HuH-7.5 (cell line): Measurements from ENCODE around the gene SH3GLB2.
A peak's percentile ranks its signal among the peaks of the same experiment; 100 is the strongest.

Experiments
- DNase-seq: peaks from one replicate; pipeline ENCODE4 v3.0.0; 2011; ENCODE audit warnings: low spot score

The SH3GLB2 gene

DNA sequence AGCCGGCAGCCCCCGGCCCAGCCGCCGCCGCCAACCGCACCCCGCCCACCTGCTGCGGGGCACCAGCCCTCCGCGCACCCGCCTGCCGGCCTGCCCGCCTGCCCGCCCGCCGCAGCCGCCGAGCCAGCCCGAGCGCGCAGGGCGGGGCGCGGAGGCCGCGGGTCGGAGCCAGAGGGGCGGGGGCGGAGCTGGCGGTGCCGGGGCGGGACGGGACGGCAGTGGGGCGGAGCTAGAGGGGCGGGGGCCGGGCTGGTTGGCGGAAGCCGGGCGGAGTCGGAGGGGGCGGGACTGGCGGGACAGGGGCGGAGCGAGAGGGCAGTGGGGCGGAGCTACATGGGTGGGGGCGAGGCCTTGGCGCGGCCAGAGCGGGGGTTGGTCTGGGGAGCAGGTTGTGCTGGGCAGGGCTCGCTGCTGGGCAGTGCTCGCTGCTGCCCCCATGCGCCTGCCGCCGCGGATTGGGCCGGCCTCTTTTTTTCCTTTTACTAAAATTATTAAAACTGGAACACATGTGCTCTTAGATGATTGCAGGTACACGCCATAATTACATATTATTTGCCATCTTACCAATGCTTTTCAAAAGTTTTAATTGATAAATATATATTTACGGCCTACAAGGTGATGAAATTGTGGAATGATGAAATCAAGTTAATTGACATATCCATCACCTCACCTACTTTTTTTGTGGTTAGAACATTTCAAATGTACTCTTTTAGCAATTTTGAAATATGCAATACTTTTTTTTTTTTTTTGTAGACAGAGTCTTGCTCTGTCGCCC lies at the start of gene SH3GLB2:
Gene SH3GLB2, minus strand, starts transcription at position 140 of the 775 bp plus-strand sequence. CDS start 177 bp downstream, outside the sequence.
- DNase-seq: peak; percentile 97

GRCh38 chr9:129077236-129077635 lies 49.1 kb upstream of the SH3GLB2 start:
- DNase-seq: no peak

GRCh38 chr9:129076640-129077037 lies 48.5 kb upstream of the SH3GLB2 start:
- no peak for DNase-seq

GRCh38 chr9:129075996-129076639 lies 48.0 kb upstream of the SH3GLB2 start:
- DNase-seq: no peak

- DNase-seq: no peak
These were observed 46.0 kb upstream of the SH3GLB2 start for GRCh38 chr9:129074106-129074505.

- no peak for DNase-seq
These were observed 45.3 kb upstream of the SH3GLB2 start for GRCh38 chr9:129073404-129073803.

DNA sequence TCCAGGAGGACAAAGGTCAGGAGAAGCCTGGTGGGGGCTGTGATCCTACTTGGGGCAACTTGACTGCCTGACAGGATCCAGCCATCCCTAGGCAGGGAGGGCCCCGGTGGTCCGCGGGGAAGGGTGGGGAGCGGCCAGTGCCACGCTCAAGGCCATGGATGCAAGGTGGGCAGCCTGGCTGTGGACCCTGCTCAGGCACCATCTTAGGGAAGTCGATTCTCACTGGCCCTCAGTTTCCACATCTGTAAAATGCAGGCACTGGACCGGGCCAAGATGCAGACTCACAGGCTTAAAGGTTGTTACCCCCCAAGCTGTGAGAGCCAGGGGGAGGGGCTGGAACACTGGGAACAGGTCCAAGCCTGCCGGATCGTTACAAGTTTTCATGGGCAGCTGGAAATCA lies 44.0 kb upstream of the SH3GLB2 start:
- no peak for DNase-seq

GRCh38 chr9:129071526-129072126 lies 43.5 kb upstream of the SH3GLB2 start:
- DNase-seq: no peak

- no peak for DNase-seq
These were observed 42.8 kb upstream of the SH3GLB2 start for GRCh38 chr9:129070696-129071525.

- DNase-seq: no peak
These were observed 41.9 kb upstream of the SH3GLB2 start for GRCh38 chr9:129069862-129070641.

DNA sequence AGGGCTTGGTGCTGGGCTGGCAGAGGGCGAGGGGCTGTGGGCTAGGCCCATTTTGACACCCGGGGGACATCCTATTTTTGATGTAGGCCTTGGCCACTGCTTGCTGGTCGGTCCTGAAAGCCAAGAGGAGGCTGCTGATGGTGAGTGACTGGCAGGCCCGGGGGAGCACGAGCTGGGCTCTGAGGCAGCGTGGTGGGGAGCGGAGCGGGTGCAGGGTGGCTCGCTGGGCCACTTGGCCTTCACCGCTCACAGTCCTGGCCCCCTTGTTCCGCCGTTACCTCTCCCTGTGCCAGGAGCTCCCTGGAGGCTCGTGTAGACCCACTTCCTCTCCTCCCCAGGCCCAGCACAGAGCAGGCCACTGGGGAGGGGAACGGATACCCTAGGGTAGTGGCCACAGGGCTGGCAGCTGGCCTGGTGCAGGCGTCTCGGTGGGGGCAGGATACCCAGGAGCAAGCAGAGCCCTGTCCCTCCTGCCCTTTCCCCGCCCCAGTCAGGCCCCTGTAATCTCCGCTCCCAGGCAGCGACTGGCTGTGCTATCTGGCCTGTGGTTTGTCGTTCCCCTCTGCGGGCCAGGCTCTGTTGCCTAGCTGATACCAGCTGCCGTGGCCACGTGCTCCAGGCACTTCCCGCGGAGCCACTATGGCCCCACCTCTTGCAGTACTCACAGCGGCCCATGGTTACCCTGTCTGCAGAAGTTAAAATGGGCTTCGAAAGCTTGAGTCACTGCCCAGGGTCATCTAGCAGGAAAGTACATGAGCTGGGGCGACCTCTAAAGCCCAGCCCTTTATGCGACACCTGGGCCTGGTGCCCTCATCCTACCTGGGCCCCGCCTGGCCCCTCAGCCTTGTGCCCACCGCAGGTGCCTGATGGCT lies 41.1 kb upstream of the SH3GLB2 start:
- no peak for DNase-seq

GRCh38 chr9:129068110-129068509 lies 40.0 kb upstream of the SH3GLB2 start:
- DNase-seq: no peak

- DNase-seq: no peak
These were observed 36.4 kb upstream of the SH3GLB2 start for GRCh38 chr9:129064499-129064908.

DNA sequence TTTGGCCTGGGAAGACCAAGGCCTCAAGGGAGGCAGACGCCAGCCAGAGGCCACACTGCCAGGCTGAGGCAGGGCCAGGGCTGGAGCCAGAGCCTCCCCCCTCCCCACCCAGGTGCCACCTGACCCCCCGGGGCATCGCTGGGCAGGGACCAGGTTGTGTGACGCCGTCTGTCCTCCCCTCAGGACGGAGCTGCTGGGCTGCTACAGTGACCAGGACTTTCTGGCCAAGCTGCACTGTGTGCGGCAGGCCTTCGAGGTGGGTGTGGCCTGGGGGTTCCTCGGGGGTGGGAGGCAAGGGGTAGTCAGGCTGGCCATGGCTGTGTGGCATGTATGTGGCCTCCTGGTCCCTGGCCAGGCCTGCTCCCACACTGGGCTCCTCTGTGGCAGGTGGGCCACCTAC lies 34.9 kb upstream of the SH3GLB2 start:
- DNase-seq: no peak

DNA sequence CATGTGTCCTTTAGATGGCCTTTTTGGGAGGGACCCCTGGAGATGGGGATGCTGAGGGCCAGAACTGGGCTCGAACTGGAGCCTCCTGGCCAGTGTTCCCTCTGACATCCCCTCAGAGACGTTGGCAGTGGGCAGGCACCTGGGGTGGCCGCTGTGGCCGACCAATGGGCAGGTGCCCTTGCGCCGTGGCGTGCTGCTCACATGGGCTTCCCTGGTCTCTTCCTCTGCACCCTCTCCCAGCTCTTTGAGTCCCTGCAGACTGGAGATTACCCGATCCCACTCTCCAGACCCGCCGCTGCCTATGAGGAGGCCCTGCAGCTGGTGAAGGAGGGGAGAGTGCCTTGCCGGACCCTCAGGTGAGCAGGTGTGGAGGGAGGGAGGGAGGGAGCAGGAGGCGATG lies 32.9 kb upstream of the SH3GLB2 start:
- no peak for DNase-seq

DNA sequence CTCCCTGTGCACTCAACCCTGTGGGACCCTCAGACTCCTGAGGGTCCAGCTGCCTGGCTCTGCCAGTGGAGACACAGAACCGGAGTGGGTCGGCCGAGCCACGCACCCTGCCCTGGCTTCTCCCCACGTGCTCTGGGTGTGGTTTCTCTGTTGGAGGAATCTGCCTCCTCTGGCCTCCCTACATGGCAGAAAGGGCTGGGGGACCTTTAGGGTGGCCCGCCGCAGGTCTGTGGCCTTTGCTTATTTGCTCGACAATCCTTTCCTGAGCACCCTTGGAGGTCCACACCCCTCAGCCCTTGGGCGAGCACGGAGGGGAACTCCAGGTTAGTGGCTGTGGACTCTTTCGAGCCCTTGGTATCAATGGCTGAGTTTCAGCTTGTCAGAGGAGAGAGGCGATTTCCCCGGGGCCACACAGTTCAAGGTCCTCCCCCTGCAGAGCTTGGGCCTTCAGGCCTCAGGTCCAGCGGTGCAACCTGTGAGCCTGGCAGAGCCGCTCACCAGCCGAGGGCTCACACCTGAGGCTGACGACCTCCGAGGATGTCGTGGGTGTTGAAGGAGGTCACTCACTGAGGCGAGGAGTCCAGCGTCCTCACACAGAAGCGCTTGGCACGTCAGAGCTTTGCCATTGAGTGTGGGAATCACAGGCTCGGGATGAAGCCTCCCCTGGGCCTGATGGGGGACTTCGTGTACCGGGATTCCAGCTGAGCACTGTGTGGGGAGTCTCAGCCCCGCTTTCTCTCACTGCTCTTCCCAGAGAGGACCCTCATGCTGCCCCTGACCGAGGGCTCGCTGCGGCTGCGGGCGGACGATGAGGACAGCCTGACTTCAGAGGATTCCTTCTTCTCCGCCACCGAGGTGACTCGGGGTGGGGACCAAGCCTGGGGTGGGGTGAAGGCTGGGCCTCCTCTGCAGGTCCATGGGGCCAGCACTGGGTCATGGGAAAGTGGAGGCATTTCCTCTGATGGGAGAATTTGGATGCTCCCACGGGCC lies 32.0 kb upstream of the SH3GLB2 start:
- no peak for DNase-seq

GRCh38 chr9:129058965-129059795 lies 31.0 kb upstream of the SH3GLB2 start:
- DNase-seq: no peak

DNA sequence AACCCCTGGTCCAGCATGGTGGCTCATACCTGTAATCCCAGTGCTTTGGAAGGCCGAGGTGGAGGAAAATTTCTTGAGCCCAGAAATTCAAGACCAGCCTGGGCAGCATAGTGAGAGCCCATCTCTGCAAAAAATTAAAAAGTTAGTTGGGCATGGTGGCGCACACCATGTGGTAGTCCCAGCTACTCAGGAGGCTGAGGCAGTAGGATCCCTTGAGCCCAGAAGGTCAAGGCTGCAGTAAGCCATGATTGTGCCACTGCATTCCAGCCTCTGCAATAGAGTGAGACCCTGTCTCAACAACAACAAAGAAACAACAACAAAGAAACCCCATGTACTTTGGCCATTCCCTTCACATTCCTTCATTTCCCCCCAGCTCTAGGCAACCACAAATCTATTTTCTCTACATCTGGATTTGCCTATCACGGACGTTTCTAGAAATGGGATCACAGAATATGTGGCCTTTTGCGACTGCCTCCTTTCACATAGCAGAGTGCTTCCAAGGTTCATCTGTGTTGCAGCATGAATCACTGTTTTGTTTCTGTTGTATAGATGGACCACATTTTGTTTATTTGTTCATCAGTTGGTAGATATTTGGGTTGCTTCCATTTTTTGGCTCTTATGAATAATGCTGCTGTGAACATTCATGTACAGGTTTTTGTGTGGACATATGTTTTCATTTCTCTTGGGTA lies 26.2 kb upstream of the SH3GLB2 start:
- no peak for DNase-seq
